GM20000 (cell line): Measurements from ENCODE around the gene STX16.
"Not testable (repeated sequence)": the region's sequence is repeated elsewhere in the genome, so short reads cannot be mapped to it uniquely, and the experiment has no call there.

Experiments used
- DNase-seq: peaks from one replicate; pipeline ENCODE4 v3.0.0; 2012; ENCODE audit warnings: low spot score
- TF ChIP-seq, protein P1 (sequence below): IDR thresholded peaks from 2 replicates; pipeline ENCODE4 v1.5.1; 2012; ENCODE audit warnings: mild to moderate bottlenecking, control low read depth; ENCODE audit errors: extremely low read depth, missing control alignments

The STX16 gene

GRCh38 chr20:58637466-58638213, 13.4 kb upstream of the STX16 start:
- TF ChIP-seq, protein P1, sequence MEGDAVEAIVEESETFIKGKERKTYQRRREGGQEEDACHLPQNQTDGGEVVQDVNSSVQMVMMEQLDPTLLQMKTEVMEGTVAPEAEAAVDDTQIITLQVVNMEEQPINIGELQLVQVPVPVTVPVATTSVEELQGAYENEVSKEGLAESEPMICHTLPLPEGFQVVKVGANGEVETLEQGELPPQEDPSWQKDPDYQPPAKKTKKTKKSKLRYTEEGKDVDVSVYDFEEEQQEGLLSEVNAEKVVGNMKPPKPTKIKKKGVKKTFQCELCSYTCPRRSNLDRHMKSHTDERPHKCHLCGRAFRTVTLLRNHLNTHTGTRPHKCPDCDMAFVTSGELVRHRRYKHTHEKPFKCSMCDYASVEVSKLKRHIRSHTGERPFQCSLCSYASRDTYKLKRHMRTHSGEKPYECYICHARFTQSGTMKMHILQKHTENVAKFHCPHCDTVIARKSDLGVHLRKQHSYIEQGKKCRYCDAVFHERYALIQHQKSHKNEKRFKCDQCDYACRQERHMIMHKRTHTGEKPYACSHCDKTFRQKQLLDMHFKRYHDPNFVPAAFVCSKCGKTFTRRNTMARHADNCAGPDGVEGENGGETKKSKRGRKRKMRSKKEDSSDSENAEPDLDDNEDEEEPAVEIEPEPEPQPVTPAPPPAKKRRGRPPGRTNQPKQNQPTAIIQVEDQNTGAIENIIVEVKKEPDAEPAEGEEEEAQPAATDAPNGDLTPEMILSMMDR = no peak
- no peak for DNase-seq

- no peak for DNase-seq
- TF ChIP-seq, protein P1 = no peak
Observed at GRCh38 chr20:58638467-58639181, 12.5 kb upstream of the STX16 start.

DNA sequence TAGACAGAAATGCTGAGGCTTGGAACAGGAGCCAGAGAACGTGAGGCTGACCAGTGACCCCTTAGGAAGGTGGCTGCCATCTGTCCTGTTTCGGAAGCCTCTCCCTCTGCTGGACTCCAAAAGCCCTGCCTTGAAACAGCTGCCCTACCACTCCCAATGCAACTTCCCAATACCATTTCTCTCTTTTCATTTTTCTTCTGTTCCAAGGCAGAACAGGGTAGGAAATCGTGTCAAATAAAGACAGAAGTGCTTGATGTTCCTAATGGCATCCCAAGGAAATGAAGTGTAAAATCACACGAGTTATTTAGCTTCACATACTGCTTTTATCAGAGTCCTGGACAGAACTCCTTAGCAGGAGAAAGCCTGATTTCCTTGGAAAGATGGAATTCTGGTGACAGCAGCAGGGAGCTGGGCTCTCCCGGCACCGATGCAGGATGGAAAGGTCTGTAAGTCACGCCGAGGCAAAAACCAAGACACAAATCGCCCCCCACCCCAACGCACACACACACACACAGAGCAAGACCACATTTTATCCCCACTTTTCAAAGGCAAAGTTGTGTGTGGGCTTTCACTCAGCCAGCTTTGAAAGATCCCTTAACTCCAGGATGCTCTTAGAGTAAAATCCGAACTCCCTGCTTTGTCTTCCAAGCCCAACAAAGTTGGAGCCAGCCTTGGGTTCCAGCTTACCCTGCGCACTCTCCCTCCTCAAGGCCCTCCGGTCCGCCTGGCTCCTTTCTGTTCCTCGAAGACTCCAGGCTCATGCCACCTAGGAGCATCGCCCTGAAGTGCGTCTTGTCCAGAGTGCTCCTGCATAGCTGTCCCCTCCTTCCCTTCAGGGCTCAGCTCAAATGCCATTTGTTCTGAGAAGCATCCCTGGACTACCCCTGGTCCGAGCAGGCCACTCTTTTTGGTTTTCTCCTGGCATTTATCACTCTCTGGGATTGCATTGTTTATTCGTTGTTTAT, 11.6 kb upstream of the STX16 start:
- no peak for DNase-seq

DNA sequence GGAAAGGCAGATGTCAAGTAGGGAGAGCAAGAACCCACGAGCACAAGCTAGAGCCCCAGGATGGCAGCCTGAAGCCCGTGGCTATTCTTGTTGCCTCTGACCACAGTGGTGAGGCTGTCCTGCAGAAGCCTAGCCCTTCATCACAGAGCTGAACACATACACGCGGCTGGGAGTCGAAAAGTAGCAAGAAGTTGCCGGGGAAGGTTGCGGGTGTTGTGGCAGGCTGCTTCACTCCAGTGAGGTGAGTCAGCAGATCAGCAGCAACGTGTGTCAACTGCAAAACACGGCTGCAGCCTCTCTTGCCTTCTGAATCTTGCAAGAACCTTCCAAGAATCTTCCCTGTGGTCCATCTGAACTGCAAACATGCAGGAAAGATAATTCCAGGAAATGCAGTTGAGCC, 10.6 kb upstream of the STX16 start:
- DNase-seq = no peak
- TF ChIP-seq, protein P1 = no peak

More for the DNA sequence above, 11.6 kb upstream of the STX16 start:
- TF ChIP-seq, protein P1 = no peak

GRCh38 chr20:58642441-58642840, 8.6 kb upstream of the STX16 start:
- TF ChIP-seq, protein P1 = no peak

DNA sequence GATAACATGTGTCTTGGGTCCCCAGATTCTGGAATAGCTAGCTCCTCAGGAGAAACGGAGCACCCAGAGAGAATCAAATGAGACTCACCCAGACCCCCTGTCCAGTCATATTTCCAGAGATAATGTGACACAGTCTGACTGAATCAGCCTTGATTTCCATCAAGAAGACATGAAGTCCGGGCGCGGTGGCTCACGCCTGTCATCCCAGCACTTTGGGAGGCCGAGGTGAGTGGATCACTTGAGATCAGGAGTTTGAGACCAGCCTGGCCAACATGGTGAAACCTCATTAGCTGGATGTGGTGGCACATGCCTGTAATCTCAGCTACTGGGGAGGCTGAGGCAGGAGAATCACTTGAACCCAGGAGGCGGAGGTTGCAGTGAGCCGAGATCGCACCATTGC, 8.2 kb upstream of the STX16 start:
- not testable (repeated sequence) for DNase-seq

More at GRCh38 chr20:58642441-58642840, 8.6 kb upstream of the STX16 start:
- no peak for DNase-seq

- DNase-seq = no peak
- TF ChIP-seq, protein P1 = no peak
Observed at GRCh38 chr20:58645412-58645968, 5.6 kb upstream of the STX16 start.
